ENCODE data around the gene MTHFD1.

The MTHFD1 gene

DNA sequence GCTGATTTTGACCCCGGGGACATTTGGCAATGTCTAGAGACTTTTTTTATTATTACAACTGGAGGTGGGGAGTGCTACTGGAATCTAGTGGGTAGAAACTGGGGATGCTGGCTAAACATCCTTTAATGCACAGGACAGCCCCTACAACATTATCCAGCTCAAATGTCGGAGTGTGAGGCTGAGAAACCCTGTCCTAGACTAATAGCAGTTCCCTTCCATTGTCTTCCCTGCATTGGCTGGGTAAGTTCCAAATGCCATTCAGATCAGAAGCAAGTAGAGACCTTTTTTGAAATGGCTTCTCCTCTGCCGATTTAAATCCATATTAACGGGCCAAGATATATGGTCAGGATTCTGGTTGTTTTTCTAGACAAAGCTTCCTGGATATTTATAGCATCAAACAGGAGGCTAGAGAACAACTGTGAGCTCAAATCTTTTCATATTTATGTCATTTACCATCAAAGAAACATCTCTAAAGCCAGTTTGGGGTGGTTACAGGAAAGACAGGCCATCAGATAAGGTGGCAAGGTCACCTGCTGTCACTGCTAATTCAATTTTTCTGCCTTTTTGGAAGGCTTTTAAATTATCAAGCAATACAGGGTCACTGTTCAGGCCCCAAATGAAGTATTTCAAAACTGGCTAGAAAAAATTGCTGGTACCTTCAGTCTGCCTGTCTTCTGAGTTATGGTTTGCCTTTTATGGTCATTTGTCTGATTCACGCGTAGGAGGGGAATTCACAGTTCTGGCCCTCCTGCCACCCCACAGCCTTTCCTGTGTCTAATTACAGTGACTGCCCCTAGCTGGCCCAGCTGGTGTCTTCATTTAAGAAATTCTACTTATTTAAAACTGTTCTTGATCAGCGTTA, 57.1 kb downstream of the MTHFD1 start:
- no peak for DNase-seq (ENCODE audit: low read depth, low spot score)

DNA sequence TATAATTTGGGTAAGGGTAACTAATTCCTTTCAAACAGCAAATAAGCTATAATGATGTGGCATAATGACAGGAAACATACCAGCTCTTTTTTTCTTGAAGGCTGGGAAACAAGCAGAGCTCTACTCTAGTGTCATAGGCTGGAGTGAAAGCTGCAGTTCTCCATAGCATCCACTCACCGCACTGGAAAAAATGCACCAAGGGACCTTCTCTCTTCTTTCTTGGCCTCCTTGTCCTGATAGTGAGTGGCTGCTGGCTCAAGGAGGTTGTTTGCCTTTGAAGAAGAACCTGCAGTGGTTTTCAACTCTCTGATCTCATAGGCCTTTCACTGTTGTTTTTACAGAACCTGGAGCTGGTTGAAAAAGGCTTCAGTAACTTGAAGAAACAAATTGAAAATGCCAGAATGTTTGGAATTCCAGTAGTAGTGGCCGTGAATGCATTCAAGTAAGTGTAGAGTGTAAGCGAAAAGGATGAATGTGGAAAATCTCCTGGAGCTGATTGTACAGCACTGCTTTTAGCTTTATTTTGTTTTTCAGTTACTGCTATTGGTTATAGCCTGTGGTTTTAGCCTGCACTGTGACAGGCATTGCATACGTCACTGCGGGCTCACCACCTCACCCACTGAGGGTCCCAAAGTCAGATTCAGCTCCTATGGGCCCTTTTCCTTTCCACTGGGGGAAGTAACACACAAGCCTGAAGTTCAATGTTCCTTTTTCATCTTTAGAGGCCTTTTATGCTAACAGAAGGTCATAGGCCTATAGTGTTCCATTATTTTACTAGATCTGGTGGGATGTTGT, 59.9 kb downstream of the MTHFD1 start:
- DNase-seq (ENCODE audit: low read depth, low spot score) = no peak

DNA sequence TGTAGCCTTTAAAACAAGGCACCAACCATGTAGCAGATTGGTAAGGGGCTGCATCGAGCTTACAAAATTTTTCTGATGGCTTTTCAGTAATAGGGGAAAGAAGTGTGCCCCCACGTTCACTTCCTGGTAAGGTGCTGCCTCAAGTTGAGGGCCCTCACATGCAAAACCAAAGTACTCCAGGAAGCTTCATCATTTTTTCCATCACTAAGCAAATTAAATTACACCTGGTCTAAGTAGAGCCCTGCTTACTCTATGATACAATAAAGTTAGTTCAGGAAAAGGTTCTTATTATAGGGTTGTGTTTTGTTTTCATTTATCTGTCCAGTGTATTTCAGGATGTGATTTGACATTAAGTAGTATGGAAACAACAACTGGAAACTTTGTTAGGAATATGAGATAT, 62.1 kb downstream of the MTHFD1 start:
- no peak for DNase-seq (ENCODE audit: low read depth, low spot score)

DNA sequence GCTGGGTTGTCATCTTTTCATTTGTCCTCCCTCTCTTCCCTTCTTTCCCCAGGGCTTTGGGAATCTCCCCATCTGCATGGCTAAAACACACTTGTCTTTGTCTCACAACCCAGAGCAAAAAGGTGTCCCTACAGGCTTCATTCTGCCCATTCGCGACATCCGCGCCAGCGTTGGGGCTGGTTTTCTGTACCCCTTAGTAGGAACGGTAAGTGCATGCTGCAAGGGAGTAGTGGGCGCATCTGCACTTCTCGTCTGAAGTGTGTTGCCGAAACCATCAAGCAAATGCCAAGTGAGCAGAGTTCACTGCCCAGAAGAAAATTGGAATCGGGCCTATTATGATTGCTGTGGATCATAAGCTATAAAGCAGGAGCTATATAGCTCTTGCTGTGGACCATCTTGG, 66.5 kb downstream of the MTHFD1 start:
- no peak for DNase-seq (ENCODE audit: low read depth, low spot score)

DNA sequence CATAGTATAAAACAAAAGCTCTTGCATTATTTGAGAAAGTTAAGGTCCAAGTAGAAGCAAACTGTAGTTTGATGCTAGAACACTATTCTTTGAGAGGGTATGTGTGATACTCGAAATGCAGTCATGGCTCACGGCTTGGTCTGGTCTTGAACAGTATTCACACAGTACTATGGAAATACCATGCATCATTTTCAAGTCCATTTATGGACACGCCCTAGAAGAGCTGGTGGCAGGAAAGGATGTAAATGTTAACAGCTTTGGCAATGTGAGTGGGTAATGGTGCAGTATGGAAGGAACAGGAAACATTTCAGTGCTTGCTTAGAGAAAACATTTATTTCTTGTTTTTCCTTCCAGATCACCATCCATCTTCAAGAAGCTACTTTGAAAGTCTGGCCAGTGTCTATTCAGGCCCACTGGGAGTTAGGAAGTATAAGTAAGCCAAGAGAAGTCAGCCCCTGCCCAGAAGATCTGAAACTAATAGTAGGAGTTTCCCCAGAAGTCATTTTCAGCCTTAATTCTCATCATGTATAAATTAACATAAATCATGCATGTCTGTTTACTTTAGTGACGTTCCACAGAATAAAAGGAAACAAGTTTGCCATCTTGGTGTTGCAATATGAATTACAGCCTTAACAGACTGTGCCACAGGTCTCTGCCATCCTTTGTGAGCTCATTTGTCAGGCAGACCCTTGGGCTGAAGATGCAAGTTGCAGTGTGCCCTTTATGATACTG, 71.4 kb downstream of the MTHFD1 start:
- no peak for DNase-seq (ENCODE audit: low read depth, low spot score)

DNA sequence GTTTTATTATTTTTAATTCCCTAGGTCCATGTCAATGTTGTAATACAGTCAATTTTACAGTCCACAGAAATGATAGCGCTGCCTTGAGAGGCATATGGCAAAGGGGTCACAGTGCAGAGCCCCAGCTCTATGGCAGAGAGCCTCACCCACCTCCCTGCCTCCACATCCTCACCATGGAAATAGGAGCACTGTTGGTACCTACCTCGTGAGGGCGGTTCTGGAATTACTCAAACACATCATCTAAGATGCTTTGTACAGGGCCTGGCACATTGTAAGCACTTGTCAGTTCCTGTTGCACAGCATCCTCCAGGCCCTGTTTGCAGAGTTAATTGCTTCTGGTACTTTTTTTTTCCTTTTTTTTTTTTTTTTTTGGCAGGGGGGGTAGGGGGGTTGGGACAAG, 73.1 kb downstream of the MTHFD1 start:
- DNase-seq (ENCODE audit: low read depth, low spot score) = no peak

DNA sequence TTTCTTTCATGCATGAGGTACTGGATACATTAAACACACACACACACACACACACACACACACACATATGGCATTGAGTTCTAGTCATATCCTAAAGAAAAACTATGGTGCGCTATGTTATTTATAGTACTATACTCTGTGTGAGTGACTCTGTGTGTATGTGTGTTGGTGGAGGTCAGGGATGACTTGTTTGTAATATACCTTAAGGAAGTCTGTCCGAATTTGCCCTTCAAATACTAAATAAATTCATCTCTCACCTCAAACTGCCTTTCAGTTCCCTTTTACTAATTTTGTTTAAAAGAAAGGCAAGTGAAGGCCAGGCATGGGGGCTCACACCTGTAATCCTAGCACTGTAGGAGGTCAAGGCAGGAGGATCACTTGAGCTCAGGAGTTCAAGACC, 75.0 kb downstream of the MTHFD1 start:
- no peak for DNase-seq (ENCODE audit: low read depth, low spot score)

DNA sequence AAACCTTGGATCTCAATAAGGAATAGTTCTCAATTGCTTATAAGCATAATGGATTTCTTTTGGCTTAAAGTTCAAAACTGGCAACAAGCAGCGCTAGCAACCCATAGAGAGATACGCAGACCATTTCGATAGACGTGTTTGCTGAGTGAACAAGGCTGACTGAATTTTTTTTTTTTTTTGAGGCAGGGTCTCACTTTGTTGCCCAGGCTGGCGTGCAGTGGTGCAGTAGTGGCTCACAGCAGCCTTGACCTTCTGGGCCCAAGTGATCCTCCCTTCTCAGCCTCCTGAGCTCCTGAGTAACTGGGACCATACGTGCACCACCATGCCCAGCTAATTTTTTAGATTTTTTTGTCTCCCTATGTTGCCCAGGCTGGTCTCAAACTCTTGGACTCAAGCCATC, 75.7 kb downstream of the MTHFD1 start:
- DNase-seq (ENCODE audit: low read depth, low spot score) = no peak

DNA sequence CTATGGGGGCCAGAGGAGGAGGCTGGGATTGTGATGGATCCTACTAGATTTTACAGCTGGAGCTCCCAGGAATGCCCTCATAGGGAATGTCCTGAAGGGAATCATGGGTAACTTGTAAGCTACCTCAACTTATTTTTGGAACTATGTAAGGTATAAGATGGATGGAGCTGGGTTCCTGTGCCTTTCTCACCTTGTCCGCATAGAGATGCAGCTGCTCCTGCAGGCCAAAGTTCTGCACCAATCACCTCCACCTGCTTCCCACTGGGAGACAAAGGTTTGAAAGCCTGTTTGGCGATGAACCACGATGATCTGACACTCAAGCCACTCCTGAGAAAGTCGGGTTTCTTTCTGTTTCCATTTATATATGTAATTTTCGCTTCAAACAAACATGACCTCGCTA, 76.5 kb downstream of the MTHFD1 start:
- no peak for DNase-seq (ENCODE audit: low read depth, low spot score)

DNA sequence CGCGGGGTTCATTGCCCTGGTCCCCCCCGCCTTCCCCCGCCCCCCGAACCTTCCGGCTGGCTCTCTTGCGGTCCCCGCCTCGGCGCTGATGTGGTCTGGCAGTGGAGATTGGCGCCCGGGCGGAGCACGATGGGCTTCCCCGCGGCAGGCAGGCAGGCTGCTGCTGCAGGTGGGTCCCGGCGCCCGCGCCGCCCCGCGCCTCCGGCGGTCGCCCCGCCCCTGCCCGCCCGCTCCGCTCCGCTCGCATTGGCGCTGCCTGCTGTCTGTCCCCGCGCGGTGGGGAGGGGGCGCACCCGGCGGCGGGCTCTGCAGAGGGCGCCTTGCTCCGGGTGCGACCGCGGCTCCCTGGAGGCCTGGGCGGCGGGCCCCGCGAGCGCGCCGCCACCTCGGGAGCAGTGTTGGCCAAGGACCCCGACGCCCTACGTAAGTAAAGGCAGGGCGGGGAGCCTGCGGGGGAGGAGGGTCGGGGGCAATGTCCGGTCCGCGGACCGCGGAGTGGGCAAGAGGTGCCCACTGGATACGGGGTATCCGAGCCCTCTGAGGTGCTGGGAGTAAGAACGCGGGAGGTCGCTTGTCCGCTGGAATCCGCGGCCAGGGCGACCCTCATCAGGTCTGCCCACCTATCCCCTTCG, 77.2 kb downstream of the MTHFD1 start, which contains the start of gene AKAP5:
AKAP5 (plus strand) TSS at position 309 of the 632 bp plus-strand sequence. CDS start 2,896 bp downstream, outside the sequence.
- no peak for DNase-seq (ENCODE audit: low read depth, low spot score)

DNA sequence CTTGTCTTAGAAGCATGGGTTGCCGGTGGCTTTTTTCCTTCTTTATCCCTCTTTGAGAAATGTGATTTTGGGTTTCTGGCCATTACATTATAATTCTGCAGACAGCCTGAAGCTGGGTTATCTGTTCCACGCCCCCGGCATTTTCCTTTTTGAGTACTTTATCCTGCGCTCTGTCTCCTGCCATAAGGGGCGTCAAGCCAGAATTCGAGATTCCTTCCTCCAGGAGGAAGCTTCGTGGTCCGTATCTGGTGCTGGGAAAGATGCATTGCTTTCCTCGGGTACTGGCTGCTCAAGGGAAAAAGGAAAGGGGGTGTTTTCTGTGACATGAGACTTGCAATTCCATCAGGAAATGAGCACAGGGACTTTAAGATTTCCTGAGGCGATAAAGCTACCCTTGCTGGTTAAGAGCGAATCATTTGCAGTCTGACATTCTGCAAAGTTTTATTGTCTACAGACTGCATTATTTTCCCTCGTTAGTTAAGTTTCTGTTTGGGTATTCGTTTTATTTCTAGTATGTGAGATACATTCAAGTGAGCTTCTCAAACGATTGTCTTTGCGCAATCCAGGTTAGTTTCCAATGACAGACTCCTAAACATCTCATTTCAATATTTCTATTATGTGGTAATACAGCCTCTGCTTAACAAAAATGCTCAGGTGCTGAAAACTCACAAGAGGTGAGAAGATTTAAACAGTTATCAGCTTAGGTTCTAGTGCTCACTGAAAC, 77.8 kb downstream of the MTHFD1 start:
- DNase-seq (ENCODE audit: low read depth, low spot score) = no peak

DNA sequence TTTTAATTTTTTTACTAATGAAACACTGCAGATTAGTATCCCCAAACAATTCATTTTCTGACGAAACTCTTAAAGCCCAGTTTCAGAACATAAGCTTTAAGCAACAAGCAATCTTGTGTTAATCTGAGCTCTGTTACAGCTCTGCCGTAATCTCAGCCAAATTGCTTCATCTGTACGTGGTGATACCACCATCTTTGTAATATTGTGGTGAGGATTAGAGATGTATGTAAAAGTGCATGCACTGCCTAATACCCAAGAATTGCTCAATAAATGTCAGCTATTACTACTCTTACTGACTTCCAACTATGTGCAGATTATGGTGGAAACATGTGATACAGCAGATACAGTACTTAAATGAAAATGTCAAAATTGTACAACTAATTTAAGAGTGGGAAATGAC, 78.9 kb downstream of the MTHFD1 start:
- DNase-seq (ENCODE audit: low read depth, low spot score) = no peak

DNA sequence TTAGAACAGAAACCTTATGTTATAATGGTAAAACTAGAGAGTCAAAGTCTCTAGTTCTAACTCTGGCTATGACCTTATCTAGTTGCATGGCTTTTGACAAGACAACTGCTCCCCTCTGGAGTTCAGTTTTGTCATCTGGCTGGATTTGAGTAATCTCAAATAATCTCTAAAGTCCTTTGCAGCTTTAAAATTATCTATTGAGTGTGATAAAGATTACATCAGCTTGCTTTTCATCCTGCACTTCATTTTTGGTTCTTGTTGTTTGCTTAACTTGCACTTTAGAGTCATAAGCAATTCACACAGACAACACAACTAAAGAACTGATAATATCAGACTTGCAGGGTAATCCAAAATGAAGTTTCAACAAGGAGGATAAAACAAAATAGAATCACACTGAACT, 79.4 kb downstream of the MTHFD1 start:
- no peak for DNase-seq (ENCODE audit: low read depth, low spot score)

DNA sequence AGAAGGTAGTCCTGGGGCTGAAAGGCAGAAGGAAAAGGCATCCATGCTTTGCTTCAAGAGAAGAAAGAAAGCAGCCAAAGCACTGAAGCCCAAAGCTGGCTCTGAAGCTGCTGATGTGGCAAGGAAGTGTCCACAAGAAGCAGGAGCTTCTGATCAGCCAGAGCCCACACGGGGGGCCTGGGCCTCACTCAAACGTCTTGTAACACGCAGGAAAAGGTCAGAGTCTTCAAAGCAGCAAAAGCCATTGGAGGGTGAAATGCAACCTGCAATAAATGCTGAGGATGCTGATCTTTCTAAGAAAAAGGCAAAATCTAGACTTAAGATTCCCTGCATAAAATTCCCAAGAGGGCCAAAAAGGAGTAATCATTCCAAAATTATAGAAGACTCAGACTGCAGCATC, 80.3 kb downstream of the MTHFD1 start:
- no peak for DNase-seq (ENCODE audit: low read depth, low spot score)

DNA sequence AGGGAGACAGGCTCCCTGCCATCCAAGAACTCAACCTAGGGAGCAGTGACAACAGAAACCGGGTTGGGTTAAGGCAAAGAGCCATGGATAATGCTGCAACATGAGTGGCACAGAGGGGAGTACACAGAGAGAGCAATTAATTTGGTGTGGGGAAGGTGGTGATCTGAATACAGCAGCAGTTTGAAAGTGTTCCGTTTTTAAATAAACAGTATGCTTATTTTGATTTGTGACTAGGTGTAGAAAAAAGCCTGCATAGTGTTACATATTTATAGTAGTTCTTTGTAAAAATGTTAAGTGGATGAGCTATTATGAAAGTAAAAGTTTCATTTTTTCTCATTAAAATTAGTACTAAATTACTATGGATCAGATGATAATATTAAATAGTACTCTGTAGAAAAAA, 85.9 kb downstream of the MTHFD1 start:
- DNase-seq (ENCODE audit: low read depth, low spot score) = no peak

DNA sequence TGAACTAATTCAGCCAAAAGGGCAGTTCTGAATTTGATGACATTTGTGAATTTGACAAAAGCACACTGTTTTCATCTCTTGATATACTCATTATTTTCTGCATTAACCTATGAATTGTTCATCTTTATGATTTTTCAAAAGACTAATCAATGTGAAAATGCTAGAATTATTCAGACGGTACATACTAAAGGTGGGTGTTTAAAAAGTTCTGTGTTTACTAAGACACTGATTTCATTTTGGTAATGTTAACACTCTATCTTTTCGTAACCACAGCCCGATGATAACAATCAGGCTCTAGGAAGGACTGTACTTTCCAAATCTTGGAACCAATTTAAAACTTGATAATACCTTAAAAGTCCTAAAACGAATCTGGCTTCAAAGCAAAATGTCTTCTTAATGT, 86.5 kb downstream of the MTHFD1 start:
- DNase-seq (ENCODE audit: low read depth, low spot score) = no peak

DNA sequence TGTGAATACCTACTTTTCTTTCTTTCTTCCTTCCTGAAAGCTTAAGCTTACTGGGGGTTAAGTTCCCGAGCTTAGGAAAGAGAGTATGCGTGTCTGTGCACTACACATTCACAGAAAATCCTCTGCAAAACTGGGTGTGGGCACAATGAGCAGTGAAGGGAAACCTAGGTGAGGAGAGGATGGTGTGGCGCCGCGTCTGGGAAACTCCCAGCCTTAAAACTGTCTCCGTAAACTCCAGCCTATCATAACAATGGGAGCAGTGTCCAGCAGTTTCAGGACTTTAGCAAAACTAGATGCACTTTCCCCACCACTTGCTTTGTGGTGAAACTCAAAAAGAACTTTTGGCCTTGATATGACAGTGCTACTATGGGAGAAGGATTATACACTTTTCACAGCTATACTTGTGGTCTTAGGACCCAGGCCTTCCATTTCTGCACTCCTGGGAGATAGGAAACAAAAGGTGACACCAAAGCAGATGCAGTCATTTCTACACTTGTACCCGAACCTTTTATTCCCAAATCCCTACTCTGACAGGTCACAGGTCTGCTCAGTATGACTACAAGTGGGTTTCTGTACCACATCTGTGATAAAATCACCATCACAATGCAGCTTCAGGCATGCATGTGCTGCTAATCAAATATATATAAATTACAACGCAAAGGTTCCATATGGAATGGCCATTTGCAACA, 87.6 kb downstream of the MTHFD1 start:
- no peak for DNase-seq (ENCODE audit: low read depth, low spot score)

DNA sequence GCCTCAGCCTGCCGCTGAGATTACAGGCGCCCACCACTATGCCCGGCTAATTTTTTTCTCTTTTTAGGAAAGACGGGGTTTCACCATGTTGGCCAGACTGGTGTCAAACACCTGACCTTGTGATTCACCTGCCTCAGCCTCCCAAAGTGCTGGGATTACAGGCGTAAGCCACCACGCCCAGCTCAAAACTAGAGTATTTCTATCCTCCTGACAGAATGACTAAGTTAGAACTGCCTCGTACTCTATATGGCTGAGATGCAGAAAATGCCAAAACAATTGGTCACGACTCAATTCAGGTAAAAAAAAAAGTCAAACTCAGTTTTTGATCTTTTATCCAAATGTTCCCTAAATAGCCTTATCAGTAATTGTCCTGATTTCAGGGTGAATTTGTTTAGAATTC, 88.3 kb downstream of the MTHFD1 start:
- no peak for DNase-seq (ENCODE audit: low read depth, low spot score)

DNA sequence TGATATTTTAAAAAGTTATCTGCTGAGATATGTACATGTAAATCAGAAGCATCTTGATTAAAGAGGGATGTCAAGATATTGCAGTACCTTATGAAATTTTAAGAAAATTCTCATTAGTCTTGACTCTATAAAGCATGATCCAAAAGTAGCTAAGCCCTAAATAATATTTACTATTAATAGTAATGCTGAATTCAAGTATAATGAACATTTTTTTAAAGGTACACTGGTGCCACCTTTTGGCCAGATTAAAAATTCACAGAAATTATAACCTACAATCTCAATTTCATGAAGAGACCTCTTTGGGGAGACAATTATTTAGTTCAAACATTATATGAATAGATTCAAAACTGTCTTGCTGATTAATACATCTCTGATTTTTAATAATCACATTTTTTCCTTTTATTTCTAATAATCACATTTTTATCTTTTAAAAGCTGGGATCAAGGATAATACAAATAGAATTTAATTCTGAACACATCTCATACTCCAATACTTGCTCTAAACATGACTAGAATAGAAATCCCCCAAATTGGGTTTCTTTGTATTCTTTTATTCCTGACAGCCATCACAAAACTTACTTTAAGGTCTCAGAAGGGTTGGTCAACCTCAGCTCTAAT, 90.6 kb downstream of the MTHFD1 start:
- DNase-seq (ENCODE audit: low read depth, low spot score) = no peak

DNA sequence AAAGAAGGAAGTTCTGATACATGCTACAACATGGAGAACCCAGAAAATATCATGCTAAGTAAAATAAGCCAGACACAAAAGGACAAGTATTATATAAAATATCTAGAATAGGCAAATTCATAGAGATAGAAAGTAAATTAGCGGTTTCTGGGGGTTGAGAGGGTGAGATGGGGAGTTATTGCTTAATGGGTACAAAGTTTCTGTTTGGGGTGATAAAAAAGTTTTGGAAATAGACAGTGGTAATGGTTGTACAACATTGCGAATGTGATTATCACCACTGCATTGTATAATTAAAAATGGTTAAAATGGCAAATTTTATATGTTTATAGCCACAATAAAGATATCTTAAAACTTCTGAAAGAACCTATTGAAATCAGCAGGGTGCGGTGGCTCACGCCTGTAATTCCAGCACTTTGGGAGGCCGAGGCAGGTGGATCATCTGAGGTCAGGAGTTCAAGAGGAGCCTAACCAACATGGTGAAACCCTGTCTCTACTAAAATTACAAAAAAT, 100.5 kb downstream of the MTHFD1 start:
- DNase-seq (ENCODE audit: low read depth, low spot score) = no peak
